A673 (cell line): ENCODE measurements around the gene CIITA.

Experiments
- EZH2 ChIP-seq: fragments of 200-600 bp; sonication (generic); IDR thresholded peaks from 2 replicates; pipeline ENCODE4 v1.6.1; 2017; ENCODE audit warnings: borderline replicate concordance, low read depth, mild to moderate bottlenecking, mixed read lengths, antibody characterized with exemption, low read length; ENCODE audit not compliant: poor library complexity, severe bottlenecking
- TF ChIP-seq, protein P1 (sequence below): fragments of 300-800, 200-600 bp; sonication (generic); conservative IDR thresholded peaks from 2 replicates; pipeline ENCODE4 v1.5.1; 2017; ENCODE audit warnings: low read depth, mild to moderate bottlenecking, antibody characterized with exemption, low read length, moderate library complexity, mixed read lengths

- TF ChIP-seq EZH2, result no peak
- TF ChIP-seq, protein P1, sequence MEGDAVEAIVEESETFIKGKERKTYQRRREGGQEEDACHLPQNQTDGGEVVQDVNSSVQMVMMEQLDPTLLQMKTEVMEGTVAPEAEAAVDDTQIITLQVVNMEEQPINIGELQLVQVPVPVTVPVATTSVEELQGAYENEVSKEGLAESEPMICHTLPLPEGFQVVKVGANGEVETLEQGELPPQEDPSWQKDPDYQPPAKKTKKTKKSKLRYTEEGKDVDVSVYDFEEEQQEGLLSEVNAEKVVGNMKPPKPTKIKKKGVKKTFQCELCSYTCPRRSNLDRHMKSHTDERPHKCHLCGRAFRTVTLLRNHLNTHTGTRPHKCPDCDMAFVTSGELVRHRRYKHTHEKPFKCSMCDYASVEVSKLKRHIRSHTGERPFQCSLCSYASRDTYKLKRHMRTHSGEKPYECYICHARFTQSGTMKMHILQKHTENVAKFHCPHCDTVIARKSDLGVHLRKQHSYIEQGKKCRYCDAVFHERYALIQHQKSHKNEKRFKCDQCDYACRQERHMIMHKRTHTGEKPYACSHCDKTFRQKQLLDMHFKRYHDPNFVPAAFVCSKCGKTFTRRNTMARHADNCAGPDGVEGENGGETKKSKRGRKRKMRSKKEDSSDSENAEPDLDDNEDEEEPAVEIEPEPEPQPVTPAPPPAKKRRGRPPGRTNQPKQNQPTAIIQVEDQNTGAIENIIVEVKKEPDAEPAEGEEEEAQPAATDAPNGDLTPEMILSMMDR, result no peak
Observed at GRCh38 chr16:10902999-10903398, 26.0 kb downstream of the CIITA start.
